Measurements from ENCODE around the gene ZFYVE9. TPM values are rescaled to one million over a fixed set of nuclear protein-coding genes. Genes with fewer than 3 reads are reported as not detected.
"Not testable (repeated sequence)": the region's sequence is repeated elsewhere in the genome, so short reads cannot be mapped to it uniquely, and the experiment has no call there.

Gene ZFYVE9
- total RNA-seq, 1 experiment from 2014 or later, result 28.4 TPM

GRCh38 chr1:52168373-52169080 lies 26.6 kb downstream of the ZFYVE9 start:
- Histone ChIP-seq H3K23ac (ENCODE audit: insufficient read length, low read depth, low read length) (no peak overlapping the region), H3K4me2 (ENCODE audit: insufficient read depth, insufficient read length, low read length) (no peak overlapping the region), H2AFZ (ENCODE audit: low read length) (no peak overlapping the region), H3K56ac (ENCODE audit: insufficient read length, low read depth, low read length) (no peak overlapping the region), H3K9ac (ENCODE audit: extremely low read depth, insufficient read length, low read length) (no peak overlapping the region), H3T11ph (ENCODE audit: low read length) (no peak overlapping the region), H4K5ac (ENCODE audit: insufficient read length, low read depth, low read length) (no peak overlapping the region), H2BK20ac (ENCODE audit: low read depth, low read length, poor library complexity, severe bottlenecking) (no peak overlapping the region), H3K18ac (ENCODE audit: insufficient read length, low read depth, low read length) (no peak overlapping the region), H3K4me1 (ENCODE audit: insufficient read depth, low read length) (no peaks in the 10 kb centered on the region), H2BK5ac (ENCODE audit: insufficient read length, low read length) (no peak overlapping the region), H3K23me2 (ENCODE audit: insufficient read length, low read depth, low read length, poor library complexity, severe bottlenecking) (no peaks in the 10 kb centered on the region), H2AK5ac (ENCODE audit: insufficient read length, low read length) (no peak overlapping the region), H4K20me1 (ENCODE audit: control insufficient read depth, insufficient read depth, insufficient read length) (no peaks in the 10 kb centered on the region), H3K79me1 (ENCODE audit: insufficient read depth, low read depth, low read length, poor library complexity, severe bottlenecking) (no peaks in the 10 kb centered on the region), H3K27ac (ENCODE audit: insufficient read length, low read depth, low read length) (no peak overlapping the region), H3K4ac (ENCODE audit: low read depth, low read length) (no peak overlapping the region), H4K91ac (ENCODE audit: insufficient read length, low read depth, low read length) (no peak overlapping the region), H4K8ac (replicated peaks; ENCODE audit: insufficient read length, low read depth, low read length) (no peak overlapping the region), H2BK12ac (ENCODE audit: insufficient read length, low read depth, low read length) (no peak overlapping the region), H2BK120ac (ENCODE audit: low read depth, low read length, poor library complexity, severe bottlenecking) (no peak overlapping the region), H2BK15ac (ENCODE audit: low read depth, low read length) (no peak overlapping the region), H3K14ac (ENCODE audit: insufficient read depth, low read length) (no peak overlapping the region), H3K79me2 (ENCODE audit: insufficient read depth, low read length) (no peaks in the 10 kb centered on the region), H3K9me3 (ENCODE audit: control insufficient read depth, low read depth, low read length) (no peaks in the 10 kb centered on the region), H3K27me3 (ENCODE audit: insufficient read depth, low read length) (no peaks in the 10 kb centered on the region)
- Mint-ChIP-seq H3K9me3 (peaks cover 9 to 21% of the 10 kb centered on the region in 2 experiments; a peak in 4 of 5 replicates), H3K4me3 (no peak overlapping the region), H3K36me3 (ENCODE audit: insufficient read depth in 1 of 3, low read depth in 3 of 3) (peaks cover 6 to 15% (median 13%) of the 10 kb centered on the region in 3 experiments), H3K27ac (no peak overlapping the region), H3K27me3 (ENCODE audit: low read depth) (no peaks in the 10 kb centered on the region), H3K4me1 (no peaks in the 10 kb centered on the region)
- no peak for DNase-seq
- WGBS (ENCODE audit: extremely low coverage, insufficient read length, low lambda C conversion rate), result no CpG with 5 or more reads among the region's 7 CpGs
- TF ChIP-seq, protein P1, sequence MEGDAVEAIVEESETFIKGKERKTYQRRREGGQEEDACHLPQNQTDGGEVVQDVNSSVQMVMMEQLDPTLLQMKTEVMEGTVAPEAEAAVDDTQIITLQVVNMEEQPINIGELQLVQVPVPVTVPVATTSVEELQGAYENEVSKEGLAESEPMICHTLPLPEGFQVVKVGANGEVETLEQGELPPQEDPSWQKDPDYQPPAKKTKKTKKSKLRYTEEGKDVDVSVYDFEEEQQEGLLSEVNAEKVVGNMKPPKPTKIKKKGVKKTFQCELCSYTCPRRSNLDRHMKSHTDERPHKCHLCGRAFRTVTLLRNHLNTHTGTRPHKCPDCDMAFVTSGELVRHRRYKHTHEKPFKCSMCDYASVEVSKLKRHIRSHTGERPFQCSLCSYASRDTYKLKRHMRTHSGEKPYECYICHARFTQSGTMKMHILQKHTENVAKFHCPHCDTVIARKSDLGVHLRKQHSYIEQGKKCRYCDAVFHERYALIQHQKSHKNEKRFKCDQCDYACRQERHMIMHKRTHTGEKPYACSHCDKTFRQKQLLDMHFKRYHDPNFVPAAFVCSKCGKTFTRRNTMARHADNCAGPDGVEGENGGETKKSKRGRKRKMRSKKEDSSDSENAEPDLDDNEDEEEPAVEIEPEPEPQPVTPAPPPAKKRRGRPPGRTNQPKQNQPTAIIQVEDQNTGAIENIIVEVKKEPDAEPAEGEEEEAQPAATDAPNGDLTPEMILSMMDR (conservative IDR thresholded peaks at IDR 0.05), result no peak

- not testable (repeated sequence) for H3K18ac ChIP-seq (ENCODE audit: insufficient read length, low read depth, low read length); H2AK5ac ChIP-seq (ENCODE audit: insufficient read length, low read length); H3K4me1 Mint-ChIP-seq; H3K14ac ChIP-seq (ENCODE audit: insufficient read depth, low read length); H3T11ph ChIP-seq (ENCODE audit: low read length); H3K27ac ChIP-seq (ENCODE audit: insufficient read length, low read depth, low read length); H3K23ac ChIP-seq (ENCODE audit: insufficient read length, low read depth, low read length); H3K27me3 Mint-ChIP-seq (ENCODE audit: low read depth); H3K4me3 Mint-ChIP-seq; H2AFZ ChIP-seq (ENCODE audit: low read length); H3K4me1 ChIP-seq (ENCODE audit: insufficient read depth, low read length); H4K5ac ChIP-seq (ENCODE audit: insufficient read length, low read depth, low read length); H2BK12ac ChIP-seq (ENCODE audit: insufficient read length, low read depth, low read length); H3K27ac Mint-ChIP-seq; H3K23me2 ChIP-seq (ENCODE audit: insufficient read length, low read depth, low read length, poor library complexity, severe bottlenecking); H2BK15ac ChIP-seq (ENCODE audit: low read depth, low read length); H2BK20ac ChIP-seq (ENCODE audit: low read depth, low read length, poor library complexity, severe bottlenecking); H3K9ac ChIP-seq (ENCODE audit: extremely low read depth, insufficient read length, low read length); H3K4ac ChIP-seq (ENCODE audit: low read depth, low read length); H2BK120ac ChIP-seq (ENCODE audit: low read depth, low read length, poor library complexity, severe bottlenecking); H4K91ac ChIP-seq (ENCODE audit: insufficient read length, low read depth, low read length); DNase-seq; H3K9me3 ChIP-seq (ENCODE audit: control insufficient read depth, low read depth, low read length); H3K79me2 ChIP-seq (ENCODE audit: insufficient read depth, low read length); H4K8ac ChIP-seq (replicated peaks; ENCODE audit: insufficient read length, low read depth, low read length); H3K56ac ChIP-seq (ENCODE audit: insufficient read length, low read depth, low read length); H4K20me1 ChIP-seq (ENCODE audit: control insufficient read depth, insufficient read depth, insufficient read length); H2BK5ac ChIP-seq (ENCODE audit: insufficient read length, low read length); H3K4me2 ChIP-seq (ENCODE audit: insufficient read depth, insufficient read length, low read length); H3K79me1 ChIP-seq (ENCODE audit: insufficient read depth, low read depth, low read length, poor library complexity, severe bottlenecking); H3K27me3 ChIP-seq (ENCODE audit: insufficient read depth, low read length)
- Mint-ChIP-seq H3K36me3 (ENCODE audit: insufficient read depth in 1 of 3, low read depth in 3 of 3) (peaks cover 6 to 22% (median 20%) of the 10 kb centered on the region in 3 experiments), H3K9me3 (peaks cover 18 to 34% of the 10 kb centered on the region in 2 experiments)
- no CpG with 5 or more reads among the region's 5 CpGs for WGBS (ENCODE audit: extremely low coverage, insufficient read length, low lambda C conversion rate)
Observed at GRCh38 chr1:52171149-52171548, 29.3 kb downstream of the ZFYVE9 start.
